Cerebellar cortex (tissue), 1 donor: ENCODE measurements around the gene CPNE5.
A peak's percentile ranks its signal among the peaks of the same experiment; 100 is the strongest.

Source experiments
- DNase-seq: peaks from one replicate; pipeline ENCODE4 v3.0.0-alpha.2; 2015; ENCODE audit warnings: low spot score

CPNE5 gene

DNA sequence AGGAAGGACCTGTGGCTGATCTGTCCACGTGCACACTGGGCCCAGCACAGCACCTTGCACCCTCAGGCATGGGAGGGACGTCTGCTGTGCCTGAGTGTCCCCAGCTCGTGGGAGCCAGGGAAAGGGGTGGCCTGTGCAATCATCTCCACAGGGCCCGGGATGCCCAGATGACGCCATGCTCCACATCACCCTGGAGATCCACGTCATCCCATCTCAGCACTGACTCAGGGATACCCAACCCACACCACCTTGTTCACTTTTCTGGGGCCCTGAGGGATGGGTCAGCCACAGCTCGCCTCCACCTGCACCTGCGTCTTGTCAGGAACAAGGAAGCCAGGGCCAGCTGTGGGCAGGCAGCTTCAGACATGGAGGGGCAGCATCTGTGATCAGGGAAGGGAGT, 93.4 kb downstream of the CPNE5 start:
- no peak for DNase-seq

DNA sequence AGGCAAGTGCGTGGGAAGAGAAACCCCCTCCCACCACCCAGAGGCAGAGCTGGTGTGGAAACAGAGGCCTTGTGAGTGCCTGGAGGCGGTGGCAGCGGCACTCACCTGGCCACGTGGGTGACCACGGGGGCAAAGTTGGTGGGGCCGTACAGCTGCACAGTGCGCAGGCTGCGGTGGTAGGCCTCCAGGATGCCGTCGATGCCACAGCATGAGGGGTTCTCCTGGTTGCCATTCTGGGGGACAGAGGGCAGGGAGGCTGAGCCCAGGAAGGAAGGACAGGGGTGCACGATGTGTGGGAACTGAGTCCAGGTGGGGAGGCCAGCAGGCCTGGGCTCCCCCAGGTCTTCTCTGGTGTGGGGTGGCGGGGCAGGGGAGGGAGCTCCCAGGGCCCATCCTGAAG, 94.0 kb downstream of the CPNE5 start:
- no peak for DNase-seq

DNA sequence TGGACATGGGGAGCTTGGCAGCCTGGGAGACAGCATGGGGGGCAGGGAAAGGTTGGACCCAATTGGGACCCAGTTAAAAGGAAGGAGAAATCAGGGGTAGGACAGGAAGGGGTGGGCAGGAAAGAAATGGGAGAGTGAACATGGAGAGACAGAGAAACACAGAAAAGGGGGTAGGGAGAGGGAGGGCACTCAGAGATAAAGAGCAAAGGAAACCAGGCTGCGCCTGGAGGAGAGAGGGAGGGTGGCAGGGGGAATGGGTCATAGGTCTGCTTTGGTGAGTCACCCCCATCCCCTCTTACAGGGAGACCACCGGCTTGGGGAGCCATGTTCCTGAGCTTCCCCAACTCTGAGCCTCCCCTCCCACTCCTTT, 95.0 kb downstream of the CPNE5 start:
- no peak for DNase-seq

DNA sequence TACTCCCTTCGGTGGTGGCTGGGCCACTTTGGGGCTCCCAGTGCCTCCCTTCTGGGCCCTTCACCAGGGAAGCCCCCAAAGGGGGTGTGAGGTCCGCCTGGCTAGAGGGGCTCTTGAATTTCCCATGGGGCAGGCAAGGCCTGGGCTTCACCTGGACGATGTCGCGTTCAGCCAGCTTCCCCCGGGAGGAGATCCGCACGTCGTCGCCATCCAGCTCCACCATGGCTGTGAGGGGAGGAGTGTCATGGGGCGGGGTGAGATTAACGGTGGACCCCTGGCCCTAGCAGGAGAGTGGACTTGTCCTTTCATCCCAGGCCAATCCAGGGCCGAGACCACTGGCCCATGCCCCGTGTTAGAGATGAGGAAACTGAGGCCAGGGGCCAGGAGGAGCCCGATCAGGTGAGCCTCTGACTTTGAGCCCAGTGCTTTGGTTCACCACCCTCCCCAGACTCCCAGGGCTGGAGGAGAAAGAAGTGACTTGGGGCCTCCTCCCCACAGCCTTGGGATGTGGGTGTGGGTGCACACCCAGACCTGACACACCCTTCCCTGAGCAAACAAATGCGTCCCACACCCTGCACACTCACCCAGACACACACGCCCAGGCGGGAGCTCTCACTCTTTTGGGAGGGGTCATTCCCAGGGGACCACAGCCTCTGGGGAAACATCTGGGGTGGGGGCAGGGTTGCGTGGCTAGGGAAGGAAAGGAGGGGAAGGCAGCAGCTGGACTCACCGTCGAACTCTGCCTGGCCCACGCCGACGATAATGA, 95.5 kb downstream of the CPNE5 start:
- DNase-seq = no peak

DNA sequence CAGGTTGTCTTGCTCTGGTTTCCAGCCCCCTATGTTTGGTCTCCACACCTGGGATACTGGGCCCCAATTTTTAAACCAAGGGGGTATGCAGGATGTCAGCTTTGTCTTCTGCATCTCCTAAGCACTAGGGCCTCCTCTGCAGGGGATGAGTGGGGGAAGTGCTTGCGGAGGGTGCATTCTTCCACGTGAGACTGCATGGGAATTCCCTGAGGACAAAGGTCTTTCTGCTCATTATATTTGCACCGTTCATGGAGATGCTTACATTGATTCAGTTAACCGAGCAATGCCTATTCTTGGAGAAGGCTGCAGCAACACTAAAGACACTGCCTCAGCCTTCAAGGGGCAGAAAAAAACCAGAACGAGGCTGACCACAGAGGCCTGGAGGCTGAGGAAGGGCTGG, 96.2 kb downstream of the CPNE5 start:
- no peak for DNase-seq

DNA sequence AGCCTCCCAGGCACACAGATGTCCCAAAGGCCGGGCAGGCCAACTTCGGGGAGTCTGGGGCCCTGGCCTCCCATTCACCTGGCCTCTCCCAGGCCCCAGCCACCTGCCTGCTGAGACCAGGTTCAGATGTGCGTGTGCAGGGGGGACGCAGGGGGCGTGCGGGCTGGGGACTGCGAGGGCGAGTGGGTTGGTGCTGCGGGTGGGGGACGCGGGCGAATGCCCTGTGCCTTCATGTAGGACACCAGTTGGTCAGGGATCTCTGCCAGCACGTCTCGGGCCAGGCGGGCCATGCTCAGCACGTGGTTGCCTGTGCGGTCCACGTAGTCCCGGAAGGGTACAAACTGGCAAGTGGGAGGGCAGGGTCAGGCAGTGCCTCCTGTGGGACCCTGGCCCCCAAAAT, 97.1 kb downstream of the CPNE5 start:
- no peak for DNase-seq

DNA sequence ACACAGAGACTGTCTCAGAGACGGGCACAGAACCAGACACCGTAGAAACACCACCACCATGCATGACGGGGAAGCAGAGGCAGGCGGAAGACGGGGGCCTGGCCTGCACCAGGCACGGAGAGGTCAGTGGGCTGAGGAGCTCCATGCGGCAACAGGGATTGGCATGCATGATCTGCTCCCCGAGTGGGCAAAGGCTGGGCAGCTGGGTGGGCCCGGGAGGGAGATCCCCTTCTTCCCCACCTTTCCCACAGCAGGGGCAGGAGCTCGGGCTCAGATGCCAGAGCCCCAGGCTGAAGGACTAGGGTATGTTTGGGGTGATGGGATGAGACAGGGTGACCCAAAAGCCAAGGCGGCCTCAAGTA, 98.4 kb downstream of the CPNE5 start:
- no peak for DNase-seq

DNA sequence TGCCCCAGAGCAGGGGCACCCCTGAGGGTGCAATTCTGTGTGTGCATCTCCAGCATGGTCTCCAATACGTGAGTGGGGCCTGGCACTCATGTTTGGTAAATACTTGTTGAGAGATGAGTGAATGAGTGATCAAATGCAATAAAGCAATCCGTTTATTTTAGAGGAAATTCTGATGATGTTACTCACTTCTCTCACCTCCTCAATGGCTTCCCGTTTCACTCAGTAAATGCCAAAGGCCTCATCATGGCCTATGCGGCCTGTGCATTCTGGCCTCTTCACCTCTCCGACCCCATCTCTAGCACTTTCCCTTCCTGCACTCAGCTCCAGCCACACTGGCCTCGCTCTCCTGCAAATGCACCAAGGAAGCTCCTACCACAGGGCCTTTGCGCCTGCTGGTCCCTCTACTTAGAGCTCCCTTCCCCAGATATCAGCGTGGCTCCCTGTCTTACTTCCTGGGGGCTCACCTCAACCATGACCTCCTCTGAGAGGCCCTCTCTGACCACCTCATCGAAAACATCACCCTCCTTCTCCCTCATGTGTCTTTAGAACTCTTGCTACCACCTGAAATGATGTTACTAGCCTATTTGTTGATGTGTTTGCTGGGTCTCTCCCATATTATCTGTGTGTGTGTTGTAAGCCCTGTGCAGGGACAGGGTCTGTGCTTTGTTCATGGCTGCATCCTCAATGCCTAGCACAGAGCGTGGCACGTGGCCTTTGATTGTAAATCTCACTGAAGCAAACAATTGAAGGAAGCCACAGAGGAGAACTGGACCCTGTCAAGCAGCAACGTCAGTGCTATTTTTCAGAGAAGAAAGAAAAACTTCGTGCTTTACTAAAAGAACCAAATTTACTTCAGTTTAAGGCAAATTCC, 99.1 kb downstream of the CPNE5 start:
- DNase-seq = no peak

DNA sequence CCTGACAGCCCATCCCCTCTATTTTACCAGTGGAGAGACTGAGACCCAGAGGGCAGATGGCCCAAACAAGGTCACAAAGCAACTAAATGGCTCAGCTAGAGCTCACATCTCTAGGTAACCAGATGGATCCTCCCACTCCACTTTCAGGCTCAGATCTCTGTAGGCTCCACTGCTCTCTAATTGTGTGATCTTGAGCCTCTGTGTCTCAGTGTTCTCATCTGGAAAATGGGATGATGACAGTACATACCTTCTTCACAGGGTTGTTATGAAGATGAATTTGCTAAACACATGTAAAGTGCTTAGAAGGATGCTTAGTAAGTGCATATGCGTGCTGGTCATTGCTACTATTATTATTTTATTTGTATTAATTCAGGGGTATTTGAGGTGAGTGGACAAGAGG, 101.1 kb downstream of the CPNE5 start:
- no peak for DNase-seq

DNA sequence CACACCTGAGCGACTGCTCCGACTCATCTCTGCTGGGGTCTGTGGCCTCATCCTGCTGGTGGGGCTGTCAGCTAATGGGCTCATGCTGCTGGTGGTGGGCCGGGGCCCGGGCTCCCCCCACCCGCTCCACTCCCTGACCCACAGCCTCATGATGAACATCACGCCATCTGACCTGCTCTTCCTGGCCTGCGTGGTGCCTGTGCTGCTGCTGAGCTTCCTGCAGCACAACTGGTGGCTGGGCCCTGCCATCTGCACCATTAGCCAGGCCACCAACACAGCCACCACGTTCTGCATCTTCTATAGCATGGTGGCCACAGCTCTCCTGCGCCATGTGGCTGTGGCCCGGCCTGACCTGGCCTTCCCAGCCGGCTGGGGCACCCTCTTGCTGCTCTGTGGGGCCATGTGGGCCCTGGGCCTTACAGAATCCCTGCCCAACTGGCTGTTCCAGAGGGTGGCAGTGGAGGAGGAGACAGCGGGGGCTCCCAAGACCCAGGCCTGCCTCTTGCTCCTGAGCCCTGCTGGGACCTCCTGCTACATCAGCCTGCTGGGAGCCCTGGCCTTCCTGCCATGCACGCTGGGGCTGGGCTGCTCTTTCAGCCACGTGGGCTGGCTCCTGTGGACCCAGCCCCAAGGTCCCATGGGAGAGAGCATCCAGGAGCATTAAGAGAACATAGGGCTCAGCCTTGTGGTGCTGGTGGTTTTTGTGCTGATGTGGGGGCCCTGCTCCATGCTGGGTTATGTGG, 102.0 kb downstream of the CPNE5 start:
- no peak for DNase-seq

DNA sequence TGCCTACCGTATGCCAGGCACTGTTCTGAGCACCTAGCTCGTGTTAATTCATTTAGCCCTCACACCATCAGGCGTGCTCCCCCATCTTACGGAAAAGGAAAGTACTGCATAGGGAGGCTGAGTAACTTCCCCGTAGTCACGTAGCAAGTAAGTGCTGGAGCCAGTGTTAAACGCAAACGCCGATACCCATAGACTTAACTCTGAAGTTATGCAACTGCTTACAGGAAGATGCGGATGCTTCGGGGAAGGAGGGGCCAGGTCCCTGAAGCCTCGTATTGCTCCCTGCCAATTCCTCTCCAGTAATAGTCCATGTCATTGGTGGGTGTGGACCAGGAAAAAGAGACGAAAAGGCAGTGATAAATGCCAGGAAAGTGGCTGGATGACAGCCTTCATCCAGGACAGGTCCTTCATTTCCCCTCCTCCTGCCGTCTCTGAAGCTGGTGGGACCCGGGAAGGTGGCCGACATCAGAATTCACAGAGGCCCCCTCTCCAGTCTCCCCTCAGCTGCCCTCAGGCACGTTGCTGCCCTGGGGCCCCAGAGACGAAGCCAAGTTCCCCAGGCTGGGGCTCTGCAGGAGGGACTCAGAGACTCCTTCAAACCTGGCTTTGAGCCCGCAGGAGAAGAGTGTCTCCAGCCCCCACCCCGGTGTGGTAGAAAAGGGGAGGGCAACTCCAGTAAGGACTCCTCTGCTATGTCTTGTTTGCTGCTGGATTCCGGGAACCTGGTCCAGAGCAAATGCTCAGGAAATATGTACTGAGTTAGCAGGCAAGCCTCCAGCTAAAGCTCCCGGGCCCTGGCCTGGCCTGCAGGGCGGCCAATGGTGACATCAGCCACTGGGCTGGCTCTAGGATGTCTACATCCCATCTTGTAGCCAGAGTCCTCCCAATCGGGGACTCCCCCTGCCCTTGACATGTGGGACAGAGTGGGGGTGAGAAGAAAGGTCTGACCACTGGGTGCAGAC, 103.9 kb downstream of the CPNE5 start:
- peak; percentile 72 for DNase-seq

DNA sequence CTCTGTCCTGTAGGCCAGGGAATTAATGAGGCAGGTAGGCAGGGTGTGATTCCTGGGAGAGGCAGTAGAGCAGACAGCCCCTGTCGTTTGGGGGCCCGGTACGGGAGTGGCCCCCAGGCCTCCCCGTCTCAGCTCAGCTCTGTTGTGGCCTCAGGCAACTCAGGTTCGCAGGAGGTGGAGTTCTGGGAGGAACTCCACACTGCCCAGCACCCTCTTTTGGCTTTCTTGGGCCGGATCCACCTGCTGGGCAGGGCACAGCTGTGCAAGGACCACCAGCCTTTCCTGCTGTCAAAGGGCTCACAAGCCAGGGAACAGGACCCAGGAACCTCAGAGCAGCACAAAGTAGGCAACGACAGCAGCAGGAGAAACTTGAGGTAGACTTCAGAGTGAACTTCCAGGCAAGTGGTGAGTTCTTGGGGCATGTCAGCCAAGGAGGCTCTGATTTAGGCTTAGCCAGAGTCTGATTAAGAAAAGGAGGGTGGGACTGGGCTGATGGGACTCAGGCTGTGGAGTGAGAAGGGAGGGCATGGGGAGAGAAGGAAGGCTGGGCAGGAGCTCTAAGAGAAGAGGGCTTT, 104.7 kb downstream of the CPNE5 start:
- DNase-seq = no peak

DNA sequence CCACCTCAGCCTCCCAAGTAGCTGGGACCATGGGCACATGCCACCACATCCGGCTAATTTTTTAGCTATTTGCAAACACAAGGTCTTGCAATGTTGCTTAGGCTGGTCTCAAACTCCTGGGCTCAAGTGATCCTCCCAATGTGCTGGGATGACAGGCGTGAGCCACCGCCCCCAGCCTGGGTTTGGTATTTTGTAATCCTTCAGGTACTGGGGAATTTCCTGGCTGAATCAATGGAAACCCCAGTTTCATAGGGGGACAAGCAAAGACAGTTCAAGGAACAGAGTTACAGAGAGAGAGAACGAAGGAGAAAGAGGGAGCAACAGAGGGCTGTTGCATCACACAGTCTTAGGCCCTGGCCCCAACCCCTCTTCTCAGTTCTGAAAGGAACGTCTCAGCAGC, 105.9 kb downstream of the CPNE5 start:
- DNase-seq = no peak

DNA sequence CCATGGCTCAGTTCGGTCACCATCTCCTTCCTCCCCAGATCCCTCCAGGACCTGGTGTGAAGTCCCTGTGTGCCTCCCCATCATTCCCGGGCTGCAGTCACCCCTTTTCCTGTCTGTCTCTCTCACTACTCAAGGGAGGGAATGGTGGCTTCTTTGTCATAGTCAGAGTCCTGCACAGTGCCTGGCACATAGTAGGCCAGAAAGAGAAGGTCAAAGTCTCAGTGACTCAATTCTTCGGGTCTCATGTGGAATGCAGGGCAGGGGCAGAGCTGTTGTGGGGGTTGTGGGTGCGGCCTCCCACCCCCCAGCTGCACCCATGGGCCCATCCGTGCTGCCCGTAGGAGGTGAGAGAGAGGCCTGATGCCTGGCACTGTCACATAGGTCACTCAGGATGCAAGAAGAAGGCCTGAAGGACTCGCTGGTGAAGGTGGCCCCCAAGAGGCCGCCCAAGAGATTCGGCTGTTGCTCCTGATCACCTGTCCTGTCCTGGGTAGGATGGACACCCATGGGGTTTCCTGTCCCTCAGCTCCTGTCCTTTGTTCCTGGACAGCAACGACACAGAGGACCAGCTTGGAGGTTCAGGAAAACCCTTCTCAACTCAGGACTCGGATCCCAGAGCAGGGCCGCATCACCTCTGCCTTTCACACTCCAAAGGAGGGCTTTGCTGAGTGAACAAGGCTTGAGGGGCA, 107.5 kb downstream of the CPNE5 start:
- DNase-seq = no peak

DNA sequence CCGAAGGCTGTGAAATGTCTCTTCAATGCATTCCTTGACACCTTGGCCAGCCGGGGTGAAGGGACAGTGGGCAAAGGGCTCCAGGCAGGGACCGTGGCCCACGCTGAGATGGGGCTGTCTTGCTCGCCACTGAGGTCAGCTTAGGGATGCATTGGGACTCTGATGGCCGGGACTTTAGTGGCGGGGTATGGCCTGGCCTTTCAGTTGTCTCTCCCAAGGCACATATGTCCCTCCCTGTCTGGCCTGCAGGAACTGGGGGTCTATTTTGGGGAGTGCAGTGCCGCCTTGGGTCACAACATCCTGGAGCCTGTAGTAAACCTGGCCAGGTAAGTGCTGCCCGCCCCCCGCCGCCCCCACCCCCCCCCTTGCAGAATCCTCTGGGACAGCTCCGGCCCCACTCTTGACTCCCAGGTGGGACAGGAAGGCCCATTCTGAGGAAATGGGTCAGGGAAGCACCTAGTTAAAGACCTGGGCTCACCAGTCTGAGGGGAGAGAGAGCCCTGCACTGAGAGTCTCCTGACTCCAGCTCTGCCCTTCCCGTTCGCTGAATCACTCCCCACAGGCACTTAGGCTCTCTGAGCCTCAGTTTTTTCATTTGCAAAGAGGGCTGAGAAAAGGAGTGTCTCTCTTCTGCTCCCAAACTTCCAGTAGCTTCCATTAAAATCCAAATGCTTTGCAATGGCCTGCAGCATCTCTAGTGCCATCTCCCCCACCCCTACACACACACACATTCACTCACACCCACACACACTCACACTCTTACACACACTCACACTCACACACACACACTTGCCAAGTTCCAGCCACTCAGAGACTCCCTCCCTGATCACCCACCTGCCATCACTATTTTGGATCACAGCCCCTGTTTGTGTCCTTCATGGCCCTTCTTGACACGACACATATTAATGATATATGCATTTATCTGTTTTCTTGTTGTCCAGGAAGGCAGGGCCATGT, 108.5 kb downstream of the CPNE5 start:
- no peak for DNase-seq

DNA sequence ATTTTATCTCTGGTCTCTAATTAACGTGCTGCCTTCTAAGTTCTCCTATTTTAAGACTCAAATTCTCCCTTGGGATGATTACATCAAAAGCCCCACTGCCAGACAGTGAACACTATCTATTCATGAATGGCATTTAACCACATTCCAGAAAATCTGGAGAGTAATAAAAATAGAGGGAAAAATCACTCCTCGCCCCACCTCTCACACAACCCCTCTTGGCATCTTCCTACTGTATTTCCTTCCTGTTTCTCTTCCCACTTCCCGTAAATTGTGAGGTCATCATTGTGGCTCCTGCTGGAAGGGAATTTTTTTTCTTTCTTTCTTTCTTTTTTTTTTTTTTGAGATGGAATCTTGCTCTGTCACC, 110.1 kb downstream of the CPNE5 start:
- no peak for DNase-seq

DNA sequence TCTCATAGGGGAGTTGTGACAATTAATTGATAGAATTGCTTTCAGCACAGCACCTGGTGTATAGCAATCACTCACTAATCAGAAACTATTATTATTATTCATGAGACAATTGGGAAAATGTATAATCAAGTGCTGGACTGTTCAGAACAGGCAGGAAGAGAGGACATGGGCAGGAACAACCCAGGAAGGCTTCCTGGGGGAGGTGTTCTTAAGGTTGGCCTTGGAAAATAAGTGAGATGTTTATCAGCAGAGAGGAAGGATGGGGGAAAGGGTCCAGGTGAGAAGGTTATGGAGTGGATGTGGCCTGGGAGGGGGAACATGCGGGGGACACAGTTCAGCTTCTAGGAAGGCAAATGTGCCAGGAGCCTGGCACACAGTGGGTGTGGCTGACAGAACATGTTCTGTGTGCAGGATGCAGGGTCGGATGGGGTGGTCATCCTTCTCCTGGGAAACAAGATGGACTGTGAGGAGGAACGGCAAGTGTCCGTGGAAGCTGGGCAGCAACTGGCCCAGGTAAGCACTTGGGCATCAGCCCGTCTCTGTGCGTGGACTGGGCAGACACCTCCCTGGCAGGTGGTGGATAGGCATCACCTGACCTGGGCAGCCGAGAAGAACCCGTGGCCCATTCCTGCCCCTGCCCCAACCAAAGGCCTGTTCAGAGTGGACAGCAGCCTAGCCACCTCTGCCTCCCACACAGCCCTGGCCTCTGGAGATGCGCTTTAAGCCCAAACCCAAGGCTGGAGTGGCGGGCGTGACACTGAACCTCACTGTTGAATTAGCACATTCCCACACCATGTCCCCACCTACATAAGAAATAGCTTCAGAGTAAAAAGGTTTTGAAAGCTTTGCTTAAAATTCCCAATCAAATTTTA, 110.7 kb downstream of the CPNE5 start:
- no peak for DNase-seq

DNA sequence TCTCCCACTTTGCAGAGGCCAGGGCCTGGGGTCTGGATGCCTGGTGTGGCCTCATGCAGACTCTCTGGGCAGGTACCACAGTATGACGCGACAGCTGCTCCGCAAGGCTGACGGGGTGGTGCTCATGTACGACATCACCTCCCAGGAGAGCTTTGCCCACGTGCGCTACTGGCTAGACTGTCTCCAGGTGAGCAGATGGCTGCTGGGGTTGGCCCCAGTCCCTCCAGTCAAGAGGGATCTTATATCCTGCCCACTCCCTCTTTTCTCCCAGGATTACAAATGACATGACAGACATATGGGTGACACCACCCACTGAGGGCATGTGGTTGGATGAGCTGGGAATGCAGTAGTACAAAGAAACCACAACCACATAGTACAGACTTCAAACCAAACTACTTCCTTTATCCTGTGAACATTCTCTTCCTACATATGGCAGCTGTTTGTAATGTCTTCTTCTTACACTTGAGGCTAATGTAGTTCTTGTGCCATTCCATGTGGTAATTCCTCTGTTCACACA, 111.7 kb downstream of the CPNE5 start:
- no peak for DNase-seq
